ENCODE measurements around the gene KRTAP4-4.
"Not testable (repeated sequence)": the region's sequence is repeated elsewhere in the genome, so short reads cannot be mapped to it uniquely, and the experiment has no call there.

The KRTAP4-4 gene

GRCh38 chr17:41117846-41118386 is 42.6 kb downstream of the KRTAP4-4 start, which contains the start of gene KRTAP4-11:
Gene KRTAP4-11 (minus strand): TSS chr17:41118373. CDS start chr17:41118315, 58 bp downstream.
- H3K27me3 ChIP-seq (ENCODE audit: low read depth); H3K9me3 ChIP-seq; H3K36me3 ChIP-seq (replicated peaks); DNase-seq (ENCODE audit: low spot score in 2 of 2); H3K4me1 ChIP-seq; in situ Hi-C loops (cut with MboI; ENCODE audit: low sequenced_read_pairs); H3K4me3 ChIP-seq: not testable (repeated sequence)

GRCh38 chr17:41116297-41116696 is 44.3 kb downstream of the KRTAP4-4 start:
- in situ Hi-C loops (cut with MboI; ENCODE audit: low sequenced_read_pairs), result no loop called here
- Histone ChIP-seq H3K27me3 (ENCODE audit: low read depth) (0 out of 2 replicates have a peak, but pooled peaks cover 3% of the 10 kb centered on the region), H3K4me1 (no peaks in the 10 kb centered on the region), H3K36me3 (replicated peaks) (no peaks in the 10 kb centered on the region), H3K4me3 (no peak overlapping the region), H3K9me3 (no peaks in the 10 kb centered on the region; the same call in 1 of the 2 replicates)
- DNase-seq (ENCODE audit: low spot score in 2 of 2), result no peak

GRCh38 chr17:41111151-41111885 is 49.2 kb downstream of the KRTAP4-4 start:
- Histone ChIP-seq H3K4me3 (no peak overlapping the region), H3K9me3 (no peaks in the 10 kb centered on the region; the same call in 1 of the 2 replicates), H3K4me1 (no peaks in the 10 kb centered on the region), H3K36me3 (replicated peaks) (no peaks in the 10 kb centered on the region), H3K27me3 (ENCODE audit: low read depth) (no peaks in the 10 kb centered on the region)
- in situ Hi-C loops (cut with MboI; ENCODE audit: low sequenced_read_pairs), result no loop called here
- no peak for DNase-seq (ENCODE audit: low spot score in 2 of 2)

Measured in HAP-1 (cell line).